HG03378 (cell line): ENCODE data around the gene NHP2.

ENCODE experiments used
- ATAC-seq: cut with Tn5 transposase; IDR thresholded peaks from one replicate; pipeline ENCODE4 v1.9.1; 2021; ENCODE audit warnings: mild to moderate bottlenecking, moderate library complexity; ENCODE audit not compliant: unreplicated experiment

The NHP2 gene

GRCh38 chr5:178115136-178115813 is 38.4 kb downstream of the NHP2 start:
- no peak for ATAC-seq

GRCh38 chr5:178114325-178115135 is 39.2 kb downstream of the NHP2 start:
- no peak for ATAC-seq

GRCh38 chr5:178113841-178114324 is 39.8 kb downstream of the NHP2 start:
- ATAC-seq: no peak

- no peak for ATAC-seq
These were observed 40.4 kb downstream of the NHP2 start, which contains the start of gene N4BP3 for GRCh38 chr5:178113141-178113787. N4BP3 (plus strand) TSS chr5:178113532; CDS start chr5:178119584, 6,052 bp downstream.

GRCh38 chr5:178112545-178112944 is 41.1 kb downstream of the NHP2 start:
- no peak for ATAC-seq

- no peak for ATAC-seq
These were observed 41.8 kb downstream of the NHP2 start for GRCh38 chr5:178111925-178112324.

- ATAC-seq: no peak
These were observed 43.2 kb downstream of the NHP2 start for GRCh38 chr5:178110511-178110910.

GRCh38 chr5:178108966-178109365 is 44.7 kb downstream of the NHP2 start:
- no peak for ATAC-seq

GRCh38 chr5:178108446-178108845 is 45.2 kb downstream of the NHP2 start:
- ATAC-seq: no peak

GRCh38 chr5:178107756-178108310 is 45.9 kb downstream of the NHP2 start:
- no peak for ATAC-seq

GRCh38 chr5:178106556-178107239 is 47.0 kb downstream of the NHP2 start:
- ATAC-seq: no peak

- no peak for ATAC-seq
These were observed 47.6 kb downstream of the NHP2 start for GRCh38 chr5:178106086-178106485.

- no peak for ATAC-seq
These were observed 49.2 kb downstream of the NHP2 start for GRCh38 chr5:178104492-178104891.

GRCh38 chr5:178103612-178104011 is 50.1 kb downstream of the NHP2 start:
- no peak for ATAC-seq
